HepG2 (cell line): ENCODE data around the gene GK. TPM values are rescaled to one million over a fixed set of nuclear protein-coding genes. Genes with fewer than 3 reads are reported as not detected.
A peak's percentile ranks its signal among the peaks of the same experiment; 100 is the strongest.

Experiments used
- GMEB1 ChIP-seq: sonication (generic); formaldehyde crosslinking; IDR thresholded peaks from 2 replicates; pipeline ENCODE4 v1.5.1; 2020; ENCODE audit warnings: missing genetic modification reagents, mild to moderate bottlenecking, borderline replicate concordance
- HMGA1 ChIP-seq: sonication (generic); formaldehyde crosslinking; conservative IDR thresholded peaks from 2 replicates; pipeline ENCODE4 v1.4.0; 2020; ENCODE audit warnings: missing genetic modification reagents
- HNF1A ChIP-seq, 2 experiments: sonication (generic) in 1 of 2; formaldehyde crosslinking in 1 of 2; IDR thresholded peaks; 2 replicates each; pipeline versions ENCODE4 v1.4.0 to v1.6.1; 2016 to 2020; ENCODE audit warnings: borderline replicate concordance in 1 of 2, low read depth in 1 of 2, mild to moderate bottlenecking in 1 of 2, missing genetic modification reagents in 1 of 2
- SRSF9 ChIP-seq: fragments of 200-400 bp; formaldehyde crosslinking; IDR thresholded peaks from 2 replicates; pipeline ENCODE4 v1.6.1; 2018; ENCODE audit warnings: borderline replicate concordance, mild to moderate bottlenecking, low read depth, low read length; ENCODE audit not compliant: insufficient read depth, poor library complexity, severe bottlenecking
- ZBTB39 ChIP-seq: sonication (generic); formaldehyde crosslinking; IDR thresholded peaks from 2 replicates; pipeline ENCODE4 v1.5.0; 2020; ENCODE audit warnings: missing genetic modification reagents
- ZNF20 ChIP-seq: sonication (generic); formaldehyde crosslinking; IDR thresholded peaks from 2 replicates; pipeline ENCODE4 v1.4.0; 2020; ENCODE audit warnings: mild to moderate bottlenecking, moderate library complexity, missing genetic modification reagents
- ZNF318 ChIP-seq: sonication (generic); formaldehyde crosslinking; IDR thresholded peaks from 2 replicates; pipeline ENCODE4 v1.4.0; 2020; ENCODE audit warnings: mild to moderate bottlenecking, missing genetic modification reagents
- ZNF430 ChIP-seq: sonication (generic); formaldehyde crosslinking; IDR thresholded peaks from 2 replicates; pipeline ENCODE4 v1.9.0; 2021; ENCODE audit warnings: mild to moderate bottlenecking, missing genetic modification reagents
- polyA plus RNA-seq, 8 experiments: library from polyadenylated mRNA; depleted of rRNA in 3 of 8; stranded (reverse) in 7 of 8; unstranded in 1 of 8; fragments of >200 nt; fragmentation: Illumina TruSeq in 4 of 8; extraction: Trizol in 4 of 8; gene quantifications; 2 replicates each; pipeline versions ENCODE4 v1.2.1 to v1.2.3, GENCODE V29; 2011 to 2016; ENCODE audit warnings: low read depth in 4 of 8, missing spikeins in 1 of 8, mixed read lengths in 1 of 8; ENCODE audit not compliant: insufficient read depth in 1 of 8
- total RNA-seq, 5 experiments: library from RNA; depleted of rRNA; stranded (reverse); fragments of >200 nt; fragmentation: Illumina TruSeq; extraction: Trizol; gene quantifications; 2 replicates each; pipeline ENCODE4 v1.2.3, GENCODE V29; 2016; ENCODE audit warnings: low read depth in 1 of 5

The GK gene
- total and polyA plus RNA-seq, 2 of the 13 experiments (the other 11 are each of a cell fraction or from before 2014, with no cell fraction given) = 64.2 to 265 TPM

- TF ChIP-seq HMGA1 (CRISPR knock-in tag) = no peak
- no peak for TF ChIP-seq ZNF318 (CRISPR knock-in tag)
- TF ChIP-seq ZBTB39 (CRISPR knock-in tag) = no peak
- no peak for TF ChIP-seq ZNF20 (CRISPR knock-in tag)
- peak; percentile 8; the same call in 1 of the 2 replicates for TF ChIP-seq GMEB1
- TF ChIP-seq HNF1A (IDR thresholded peaks at IDR 0.05; ENCODE audit: low read depth) = no peak
- peak; percentile 25; the same call in 1 of the 2 replicates for TF ChIP-seq HNF1A (CRISPR knock-in tag; IDR thresholded peaks at IDR 0.05; ENCODE audit: borderline replicate concordance)
- no peak; the same call in 1 of the 2 replicates for TF ChIP-seq ZNF430 (CRISPR knock-in tag)
- TF ChIP-seq SRSF9 = no peak
These were observed 452 bp upstream of the GK start (continued) for GRCh38 chrX:30652527-30653414.
